Activated naive CD4-positive, alpha-beta T cell (primary cell): ENCODE results near the gene CHAD.
"Not testable (repeated sequence)": the region's sequence is repeated elsewhere in the genome, so short reads cannot be mapped to it uniquely, and the experiment has no call there.

Experiments used
- DNase-seq, 4 experiments: peaks; one replicate each; lab custom pipeline; 2025; lab: John Stamatoyannopoulos, UW

Gene CHAD

DNA sequence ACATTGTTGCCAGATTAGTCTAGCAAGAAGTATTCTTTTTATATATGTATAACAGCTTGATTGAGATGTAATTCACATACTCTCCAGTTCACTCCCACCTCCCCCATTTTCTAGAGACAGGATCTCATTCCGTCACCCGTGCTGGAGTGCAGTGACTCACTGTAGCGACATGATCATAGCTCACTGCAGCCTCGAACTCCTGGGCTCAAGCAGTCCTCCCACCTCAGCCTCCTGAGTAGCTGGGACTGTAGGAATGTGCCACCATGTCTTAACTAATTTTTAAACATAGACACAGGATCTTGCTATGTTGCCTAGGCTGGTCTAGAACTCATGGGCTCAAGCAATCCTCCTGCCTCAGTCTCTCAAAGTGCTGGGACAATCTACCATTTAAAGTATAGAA is 6.7 kb upstream of the CHAD start:
- DNase-seq, result no peak

GRCh38 chr17:50474523-50474922 is 5.8 kb upstream of the CHAD start:
- DNase-seq, result no peak

GRCh38 chr17:50473901-50474300 is 5.2 kb upstream of the CHAD start:
- DNase-seq, result no peak

- DNase-seq, result not testable (repeated sequence)
Measured at GRCh38 chr17:50472761-50473161, 4.1 kb upstream of the CHAD start.

DNA sequence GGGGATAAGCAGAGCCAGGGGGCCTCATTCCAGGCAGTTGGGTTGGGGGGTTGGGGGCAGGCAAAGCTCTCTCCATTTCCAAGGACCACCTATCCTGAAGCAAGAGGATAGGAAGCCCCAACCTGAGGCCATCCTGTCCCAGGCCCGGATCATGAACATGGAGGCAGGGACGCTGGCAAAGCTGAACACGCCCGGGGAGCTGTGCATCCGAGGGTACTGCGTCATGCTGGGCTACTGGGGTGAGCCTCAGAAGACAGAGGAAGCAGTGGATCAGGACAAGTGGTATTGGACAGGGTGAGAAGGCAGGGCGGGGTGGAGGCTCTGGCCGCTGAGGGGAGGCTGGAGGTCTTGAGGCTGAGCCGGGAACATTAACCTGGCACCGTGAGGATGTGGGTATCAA is 3.6 kb upstream of the CHAD start:
- DNase-seq, result no peak

- no peak for DNase-seq
Measured at GRCh38 chr17:50471009-50471905, 2.6 kb upstream of the CHAD start.

DNA sequence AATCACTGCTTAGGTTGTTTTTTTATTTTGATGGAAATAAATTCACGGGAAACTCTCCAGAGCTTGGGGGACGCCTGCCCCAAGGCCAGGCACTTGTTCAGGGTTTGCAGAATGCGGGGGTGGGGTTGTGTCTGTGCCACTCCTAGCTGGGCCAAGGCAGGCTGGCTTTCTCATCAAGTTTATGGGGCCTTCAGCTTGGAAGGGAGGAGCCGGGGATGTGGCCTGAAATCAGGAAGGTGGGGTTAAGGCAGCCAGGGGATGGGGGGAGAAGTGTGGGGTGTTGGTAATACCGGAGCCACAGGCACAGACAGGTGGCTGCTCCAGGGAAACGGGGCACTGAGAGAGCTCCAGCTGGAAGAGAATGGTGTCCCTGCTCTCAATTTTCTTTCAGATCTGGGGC is 1.7 kb upstream of the CHAD start:
- DNase-seq, result no peak

GRCh38 chr17:50469671-50470305 is 1.1 kb upstream of the CHAD start:
- DNase-seq, result no peak

GRCh38 chr17:50469208-50469605 is 527 bp upstream of the CHAD start:
- DNase-seq, result no peak

DNA sequence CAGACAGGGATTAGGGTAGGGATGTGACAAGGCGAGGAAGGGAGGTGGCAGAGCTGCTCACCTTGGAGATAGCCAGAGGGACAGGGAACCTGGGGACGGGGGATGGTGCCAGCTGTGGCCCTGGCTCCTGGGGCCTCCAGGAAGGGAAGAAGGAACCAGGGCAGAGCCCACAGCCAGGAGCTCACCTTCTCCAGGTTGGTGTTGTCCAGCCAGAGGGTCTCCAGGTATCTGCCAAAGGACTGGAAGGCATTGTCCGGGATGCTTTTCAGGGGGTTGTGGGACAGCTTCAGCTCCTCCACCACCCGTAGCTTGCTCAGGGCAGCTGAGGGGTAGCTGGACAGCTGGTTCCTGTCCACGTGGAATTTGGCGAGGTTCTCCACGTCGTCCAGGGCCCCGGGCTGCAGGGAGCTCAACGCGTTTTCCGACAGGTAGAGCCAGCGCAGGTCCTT is 801 bp downstream of the CHAD start:
- no peak for DNase-seq

DNA sequence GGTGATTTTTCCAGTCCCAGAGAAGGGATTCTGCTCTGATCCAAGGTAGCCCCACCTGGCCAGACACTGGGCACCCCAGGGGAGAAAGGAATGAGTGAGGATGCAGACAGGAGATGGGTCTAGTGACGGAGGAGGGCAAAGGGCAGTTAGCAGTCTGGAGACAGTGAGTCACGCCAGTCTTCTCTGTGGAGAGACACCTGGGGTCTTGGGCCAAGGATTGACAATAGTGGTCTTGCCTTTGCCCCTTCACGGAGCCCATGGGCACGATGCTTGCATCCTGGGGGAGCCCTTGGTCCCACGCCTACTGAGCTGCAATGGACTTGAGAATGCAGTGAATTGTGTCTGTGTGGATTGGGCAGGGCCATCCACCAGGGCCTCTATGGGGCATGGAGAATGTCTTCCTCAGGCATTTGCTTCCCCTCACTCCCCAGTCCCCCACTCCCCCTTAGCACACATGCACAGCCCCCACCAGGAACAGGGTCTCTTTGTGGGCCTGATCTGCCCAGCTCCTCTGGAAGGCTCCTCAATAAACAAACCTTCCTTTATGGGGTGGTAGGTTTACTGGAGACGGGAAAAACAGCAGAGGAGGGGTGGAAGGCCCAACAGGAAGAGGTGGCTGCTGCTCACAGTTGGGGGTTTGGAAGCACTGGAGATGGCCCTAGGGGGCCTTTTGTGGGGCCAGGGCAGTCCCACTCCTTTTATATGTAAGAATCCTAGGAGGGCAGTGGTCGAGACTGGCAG is 1.4 kb downstream of the CHAD start:
- DNase-seq, result no peak

DNA sequence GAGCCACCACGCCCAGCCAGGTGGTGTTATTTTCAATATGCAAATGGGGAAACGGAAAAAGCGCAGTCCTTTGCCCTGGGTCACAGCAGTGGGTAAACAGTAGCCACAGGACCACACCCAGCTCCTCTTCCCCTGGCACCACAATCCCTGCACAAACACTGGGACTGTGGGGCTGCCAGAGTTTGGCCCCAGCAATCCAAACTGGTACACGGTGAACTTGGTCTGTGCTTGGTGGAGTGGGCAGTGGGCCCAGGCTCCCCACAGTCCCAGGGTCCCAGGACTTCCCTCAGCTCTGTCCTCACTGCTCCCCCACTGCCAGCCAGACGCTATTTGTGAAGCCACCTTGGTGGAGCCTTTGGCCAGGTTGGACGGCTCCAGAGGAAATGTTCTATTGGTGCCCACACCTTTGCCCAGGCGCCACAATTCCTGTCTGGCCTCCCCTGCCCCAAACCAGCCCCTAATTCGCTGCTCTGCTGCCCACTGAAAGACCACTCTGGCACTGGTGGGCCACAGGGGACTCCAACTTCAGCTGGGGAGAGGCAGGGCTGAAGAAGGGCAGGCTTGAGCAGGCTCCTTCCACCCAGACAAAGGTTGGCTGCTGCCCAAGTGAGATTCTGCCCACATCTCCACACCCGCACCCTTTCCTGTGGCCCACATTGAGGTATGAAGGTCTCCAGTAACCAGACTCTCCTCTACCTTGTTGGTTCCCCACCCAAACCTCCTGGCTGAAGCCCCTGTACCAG is 2.1 kb downstream of the CHAD start:
- no peak for DNase-seq

GRCh38 chr17:50465635-50466034 is 3.0 kb downstream of the CHAD start:
- DNase-seq, result no peak

GRCh38 chr17:50465171-50465570 is 3.5 kb downstream of the CHAD start:
- DNase-seq, result no peak

- no peak for DNase-seq
Measured at GRCh38 chr17:50464736-50465135, 3.9 kb downstream of the CHAD start.

- no peak for DNase-seq
Measured at GRCh38 chr17:50464121-50464520, 4.6 kb downstream of the CHAD start.

DNA sequence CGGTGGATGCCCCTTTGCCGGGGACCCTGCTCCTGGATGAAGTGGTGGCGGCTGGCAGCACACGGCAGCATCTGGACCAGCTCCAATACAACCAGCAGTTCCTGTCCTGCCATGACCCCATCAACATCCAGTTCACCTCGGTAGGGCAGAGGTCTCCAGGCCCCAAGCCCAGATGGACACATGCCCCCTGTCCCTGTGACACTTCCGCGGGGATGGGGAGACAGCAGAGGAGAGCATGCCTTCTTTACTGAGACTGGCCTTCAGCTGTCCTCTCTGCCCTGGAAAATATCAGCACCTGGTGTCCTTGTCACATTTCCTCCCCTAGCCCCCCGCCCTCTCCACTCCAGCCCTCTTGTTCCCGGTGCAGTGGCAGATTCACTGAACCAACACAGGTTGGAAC is 6.2 kb downstream of the CHAD start:
- DNase-seq, result no peak

DNA sequence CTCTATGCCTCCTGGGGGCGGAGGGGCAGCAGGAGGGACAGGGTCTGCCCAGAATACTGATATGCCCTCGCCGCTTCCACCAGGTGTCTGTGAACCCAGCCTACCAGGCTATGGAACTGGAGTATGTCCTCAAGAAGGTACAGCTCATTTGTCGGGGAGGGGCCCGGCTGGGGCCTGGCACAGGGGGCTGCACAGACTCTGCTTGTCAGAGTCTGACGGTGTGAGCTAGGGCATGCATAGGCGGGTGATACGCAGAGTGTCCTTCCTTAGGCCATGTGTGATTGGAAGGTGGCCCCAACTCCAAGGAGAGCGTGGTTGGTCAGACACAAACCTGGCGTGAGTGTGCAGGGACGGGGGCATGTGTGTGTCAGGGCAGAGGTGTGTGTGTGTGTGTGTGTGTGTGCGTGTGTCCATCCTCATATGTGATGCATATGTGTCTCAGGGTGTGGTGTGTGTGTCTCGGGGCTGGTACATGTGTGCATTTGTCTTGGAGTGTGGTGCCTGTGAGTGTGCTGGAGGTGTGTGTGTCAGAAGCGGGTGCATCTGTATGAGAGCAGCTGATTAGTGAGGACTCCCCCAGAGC is 7.0 kb downstream of the CHAD start:
- no peak for DNase-seq

DNA sequence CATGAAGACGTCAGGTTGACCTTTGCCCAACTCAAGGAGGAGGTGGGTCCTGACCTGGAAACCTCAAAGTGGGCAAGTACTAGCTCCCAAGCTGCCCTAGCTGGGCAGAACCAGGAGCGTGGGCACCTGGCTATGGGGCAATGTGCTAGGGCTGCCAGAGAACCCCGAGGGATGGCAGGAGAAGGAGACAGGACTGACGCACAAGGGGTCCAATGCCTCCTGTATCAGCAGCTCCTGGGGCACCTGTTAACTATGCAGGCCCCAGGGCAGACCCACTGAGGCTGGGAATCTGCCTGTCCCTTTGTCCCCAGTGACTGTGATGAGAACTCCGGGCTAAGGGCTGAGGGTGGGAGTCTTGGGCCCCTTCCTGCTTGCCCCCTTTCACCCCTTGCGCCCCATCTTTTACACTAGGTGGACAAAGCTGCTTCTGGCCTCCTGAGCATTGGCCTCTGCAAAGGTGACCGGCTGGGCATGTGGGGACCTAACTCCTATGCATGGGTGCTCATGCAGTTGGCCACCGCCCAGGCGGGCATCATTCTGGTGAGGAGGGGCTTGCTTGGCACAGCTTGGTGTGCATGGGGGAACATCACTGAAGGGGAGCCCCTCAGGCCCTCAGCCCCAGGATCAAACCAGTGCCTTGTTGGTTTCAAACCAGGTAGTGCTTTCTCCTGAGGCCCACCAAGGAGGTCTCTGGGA is 7.7 kb downstream of the CHAD start:
- no peak for DNase-seq

DNA sequence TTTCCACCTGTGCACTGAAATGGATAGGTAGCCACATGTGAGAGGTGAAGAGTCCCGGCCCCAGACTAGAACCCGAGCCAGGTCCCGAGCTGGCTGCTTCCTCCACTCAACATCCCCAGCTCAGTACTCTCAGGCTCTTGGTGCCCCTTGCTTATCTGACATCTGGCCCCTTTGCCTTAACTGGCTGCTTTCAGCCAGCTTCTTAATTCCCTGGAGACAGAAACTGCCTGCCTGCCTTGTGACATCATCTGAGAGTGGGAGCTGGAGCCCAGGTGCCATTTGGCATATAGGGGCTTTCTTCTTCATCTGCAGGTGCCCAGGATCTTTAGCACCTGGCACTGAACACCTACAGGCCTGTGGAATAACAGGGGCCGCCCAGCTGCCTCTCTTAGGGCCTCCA is 8.9 kb downstream of the CHAD start:
- no peak for DNase-seq
